Retinal pigment epithelial cell (primary cell): ENCODE results near the gene TMEM238.

Experiments
- DNase-seq: peaks from one replicate; pipeline ENCODE4 v3.0.0-alpha.2; 2010; ENCODE audit warnings: low read depth
- H3K4me3 ChIP-seq: 2 replicates; pipeline ENCODE4 v1.5.1; 2011; ENCODE audit warnings: mild to moderate bottlenecking, low read length, control low read depth, moderate library complexity
- TF ChIP-seq, protein P1 (sequence below): conservative IDR thresholded peaks from 2 replicates; pipeline ENCODE4 v1.5.1; 2011; ENCODE audit warnings: low read depth, low read length, control low read depth, inconsistent platforms

The TMEM238 gene

DNA sequence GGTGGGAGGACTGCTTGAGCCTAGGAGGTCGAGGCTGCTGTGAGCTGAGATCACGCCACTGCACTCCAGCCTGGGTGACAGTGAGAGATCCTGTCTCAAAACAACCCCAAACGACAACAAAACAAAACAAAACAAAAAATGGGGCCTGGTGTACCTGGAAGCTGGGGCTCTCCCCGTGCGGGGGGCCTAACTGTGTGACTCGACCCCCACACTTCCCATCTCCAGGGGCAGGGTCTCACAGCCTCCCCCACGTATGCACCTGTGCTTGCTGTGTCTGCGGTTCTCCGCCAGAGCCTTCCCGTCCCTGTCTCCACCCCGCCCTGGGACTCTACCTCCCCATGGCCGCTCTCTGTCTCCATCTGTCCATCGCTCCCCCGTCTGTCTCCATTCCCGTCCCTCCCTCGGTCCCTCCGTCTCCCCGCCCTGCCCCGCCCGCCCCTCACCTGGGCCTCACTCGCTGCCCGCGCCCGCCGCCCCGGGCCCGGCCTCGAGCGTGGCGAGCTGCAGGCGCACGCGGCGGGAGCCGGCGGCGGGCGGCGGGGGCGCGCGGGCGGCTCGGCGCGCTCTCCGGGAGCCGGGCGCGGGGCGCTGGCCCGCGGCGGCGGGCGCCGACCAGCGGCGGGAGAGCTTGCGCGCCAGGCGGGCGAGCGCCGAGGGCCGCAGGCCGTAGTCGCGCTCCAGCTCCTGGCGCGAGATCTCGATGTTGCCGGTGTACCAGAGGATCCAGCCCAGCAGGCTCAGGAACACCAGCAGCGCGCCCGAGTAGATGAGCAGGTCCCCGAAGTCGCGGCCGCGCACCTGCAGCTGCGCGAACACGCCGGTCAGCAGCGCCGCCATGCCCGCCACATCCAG, 587 bp downstream of the TMEM238 start:
- H3K4me3 ChIP-seq: peak overlapping the region; percentile 42
- DNase-seq: peak; percentile 30
- TF ChIP-seq, protein P1, sequence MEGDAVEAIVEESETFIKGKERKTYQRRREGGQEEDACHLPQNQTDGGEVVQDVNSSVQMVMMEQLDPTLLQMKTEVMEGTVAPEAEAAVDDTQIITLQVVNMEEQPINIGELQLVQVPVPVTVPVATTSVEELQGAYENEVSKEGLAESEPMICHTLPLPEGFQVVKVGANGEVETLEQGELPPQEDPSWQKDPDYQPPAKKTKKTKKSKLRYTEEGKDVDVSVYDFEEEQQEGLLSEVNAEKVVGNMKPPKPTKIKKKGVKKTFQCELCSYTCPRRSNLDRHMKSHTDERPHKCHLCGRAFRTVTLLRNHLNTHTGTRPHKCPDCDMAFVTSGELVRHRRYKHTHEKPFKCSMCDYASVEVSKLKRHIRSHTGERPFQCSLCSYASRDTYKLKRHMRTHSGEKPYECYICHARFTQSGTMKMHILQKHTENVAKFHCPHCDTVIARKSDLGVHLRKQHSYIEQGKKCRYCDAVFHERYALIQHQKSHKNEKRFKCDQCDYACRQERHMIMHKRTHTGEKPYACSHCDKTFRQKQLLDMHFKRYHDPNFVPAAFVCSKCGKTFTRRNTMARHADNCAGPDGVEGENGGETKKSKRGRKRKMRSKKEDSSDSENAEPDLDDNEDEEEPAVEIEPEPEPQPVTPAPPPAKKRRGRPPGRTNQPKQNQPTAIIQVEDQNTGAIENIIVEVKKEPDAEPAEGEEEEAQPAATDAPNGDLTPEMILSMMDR: no peak

DNA sequence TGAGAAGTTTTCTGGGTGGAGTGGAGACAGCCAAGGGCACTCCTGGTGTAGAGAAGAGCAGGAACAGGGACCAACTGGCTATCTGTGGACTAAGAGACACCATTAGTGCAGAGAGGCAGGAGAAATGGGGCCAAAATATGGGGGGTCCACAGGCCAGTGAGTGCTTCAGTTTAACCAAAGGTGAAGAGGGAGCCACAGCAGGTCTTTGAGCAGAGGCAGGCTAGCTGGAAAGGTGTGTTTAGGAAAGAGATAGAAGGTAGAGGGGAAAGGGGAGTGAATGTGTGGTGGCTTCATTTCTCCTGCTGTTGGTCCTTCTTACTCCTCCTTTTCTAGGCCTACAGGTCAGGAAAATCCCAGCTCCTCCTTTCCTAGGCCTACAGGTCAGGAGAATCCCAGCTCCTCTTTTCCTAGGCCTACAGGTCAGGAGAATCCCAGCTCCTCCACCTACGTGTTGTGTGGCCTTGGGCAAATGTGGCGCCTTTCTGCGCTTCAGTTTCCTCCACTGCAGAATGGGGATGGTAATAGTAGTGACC, 1.5 kb downstream of the TMEM238 start:
- DNase-seq: no peak
- H3K4me3 ChIP-seq: no peak overlapping the region
- TF ChIP-seq, protein P1: no peak

DNA sequence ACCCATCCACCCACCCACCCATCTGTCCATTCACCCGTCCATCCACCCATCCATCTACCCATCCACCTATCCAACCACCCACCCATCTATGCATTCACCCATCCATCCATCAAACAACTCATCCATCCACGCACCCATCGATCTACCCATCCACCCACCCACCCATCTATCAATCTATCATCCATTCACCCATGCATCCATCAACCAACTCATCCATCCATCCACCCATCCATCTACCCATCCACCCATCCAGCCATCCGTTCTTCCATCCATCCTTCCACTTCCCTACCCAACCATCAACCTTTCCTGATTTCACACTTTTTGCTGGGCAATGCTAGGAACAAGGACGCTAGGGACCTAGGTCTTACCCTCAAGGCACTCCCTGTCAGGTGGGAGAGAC, 2.1 kb downstream of the TMEM238 start:
- DNase-seq: no peak
- H3K4me3 ChIP-seq: no peak overlapping the region
- TF ChIP-seq, protein P1: no peak

DNA sequence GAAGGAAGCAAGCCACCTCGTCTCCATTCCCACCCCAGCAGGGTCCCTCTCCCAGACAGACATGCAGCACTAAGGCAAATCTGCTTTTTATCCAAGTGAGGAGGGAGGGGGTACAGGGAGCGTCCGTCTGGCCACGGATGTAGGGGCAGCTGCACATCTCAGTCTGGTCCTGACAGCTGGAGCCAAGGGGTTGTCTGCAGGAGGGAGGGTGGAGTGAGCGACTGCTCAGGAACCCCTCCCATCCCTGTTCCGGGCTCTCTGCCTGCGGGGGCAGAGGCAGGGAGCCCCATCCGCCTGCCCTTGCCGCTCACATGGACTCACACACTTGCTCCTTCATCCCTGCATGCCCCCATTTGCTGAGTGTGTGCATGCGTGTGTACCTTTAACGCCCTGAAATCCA, 4.9 kb downstream of the TMEM238 start:
- no peak for DNase-seq
- TF ChIP-seq, protein P1: no peak
- H3K4me3 ChIP-seq: no peak overlapping the region

DNA sequence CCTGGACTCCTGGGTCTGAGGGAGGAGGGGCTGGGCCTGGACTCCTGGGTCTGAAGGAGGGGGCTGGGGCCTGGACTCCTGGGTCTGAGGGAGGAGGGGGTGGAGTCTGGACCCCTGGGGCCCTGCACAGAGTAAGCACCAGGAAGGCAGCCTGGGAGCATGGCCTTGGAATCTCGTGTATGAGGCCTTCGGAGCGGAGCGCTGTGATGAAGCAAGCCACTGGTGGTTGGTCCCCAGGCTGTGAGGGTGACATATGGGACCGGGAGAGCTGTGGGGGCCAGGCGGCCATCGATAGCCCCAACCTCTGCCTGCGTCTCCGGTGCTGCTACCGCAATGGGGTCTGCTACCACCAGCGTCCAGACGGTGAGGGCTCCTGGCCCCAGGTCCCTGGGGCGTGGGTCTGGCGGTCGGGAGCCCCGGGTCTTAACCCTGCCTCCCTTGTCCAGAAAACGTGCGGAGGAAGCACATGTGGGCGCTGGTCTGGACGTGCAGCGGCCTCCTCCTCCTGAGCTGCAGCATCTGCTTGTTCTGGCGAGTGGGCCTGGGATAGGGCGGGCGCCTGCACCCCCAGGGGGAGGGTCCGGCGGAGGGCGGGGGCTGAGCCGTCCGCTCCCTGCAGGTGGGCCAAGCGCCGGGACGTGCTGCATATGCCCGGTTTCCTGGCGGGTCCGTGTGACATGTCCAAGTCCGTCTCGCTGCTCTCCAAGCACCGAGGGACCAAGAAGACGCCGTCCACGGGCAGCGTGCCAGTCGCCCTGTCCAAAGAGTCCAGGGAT, 6.5 kb downstream of the TMEM238 start:
- no peak overlapping the region for H3K4me3 ChIP-seq
- no peak for DNase-seq
- TF ChIP-seq, protein P1: no peak

DNA sequence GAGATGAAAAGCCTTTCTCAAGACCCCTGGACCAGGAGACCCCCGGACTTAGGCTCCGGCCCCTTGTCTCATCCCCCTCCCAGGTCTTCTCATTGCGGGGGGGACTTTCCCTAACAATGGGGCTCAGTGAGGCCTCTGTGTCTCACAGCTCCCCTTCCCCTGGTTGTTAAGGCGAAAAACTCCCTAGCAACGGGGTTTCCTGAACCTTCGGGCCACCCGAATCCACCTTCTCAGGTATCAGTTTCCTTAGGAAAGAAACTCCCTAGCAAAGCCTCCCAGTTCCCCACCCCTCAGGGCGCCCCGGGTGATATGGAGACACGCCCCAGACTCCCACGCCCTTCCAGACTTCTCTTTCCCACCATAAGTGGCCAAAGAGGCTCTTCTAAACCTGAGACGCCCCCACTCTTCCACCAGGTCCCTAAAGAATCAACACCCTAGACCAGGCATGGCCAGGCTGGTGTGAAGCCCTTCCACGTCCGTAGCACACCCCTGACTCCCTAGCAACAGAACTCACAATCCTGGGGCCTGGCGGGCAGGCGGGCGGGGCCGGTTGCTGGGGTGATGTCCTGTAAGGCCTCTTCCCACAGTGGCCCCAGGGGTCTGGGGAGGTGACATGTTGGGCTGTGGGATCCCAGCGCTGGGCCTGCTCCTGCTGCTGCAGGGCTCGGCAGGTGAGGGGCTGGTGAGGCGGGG, 7.7 kb downstream of the TMEM238 start, which contains the start of gene TMEM190:
TMEM190 (plus strand) TSS at position 586 of the 693 bp plus-strand sequence; CDS start at position 614, 28 bp downstream.
- H3K4me3 ChIP-seq: no peak within 1 kb of the TSS
- no peak for DNase-seq
- TF ChIP-seq, protein P1: no peak
